Gastrocnemius medialis (tissue), 4 donors: ENCODE measurements around the gene PCNA.

Experiments used
- CTCF ChIP-seq, 5 experiments: fragments of 450-650 bp in 3 of 5; fragments of 200-600 bp in 2 of 5; sonication (generic) in 2 of 5; IDR thresholded peaks in 4 of 5; conservative IDR thresholded peaks in 1 of 5; 1 replicate in 4 of 5; 2 replicates in 1 of 5; pipeline ENCODE4 v1.5.1; 2016 to 2019; ENCODE audit warnings: antibody characterized with exemption in 5 of 5, mild to moderate bottlenecking in 3 of 5, moderate library complexity in 3 of 5
- POLR2A ChIP-seq, 2 donors: fragments of 450-650 bp; IDR thresholded peaks; one replicate each; pipeline ENCODE4 v1.6.1; 2017; ENCODE audit warnings: antibody characterized with exemption in 2 of 2, mild to moderate bottlenecking in 2 of 2, moderate library complexity in 2 of 2

- TF ChIP-seq POLR2A (IDR thresholded peaks at IDR 0.05): no peak
- TF ChIP-seq CTCF (IDR thresholded peaks at IDR 0.05 in 4 of 5, conservative IDR thresholded peaks at IDR 0.05 in 1 of 5): no peak
Observed at GRCh38 chr20:5161536-5162164, 41.9 kb upstream of the PCNA start.
